Mucosa of rectum (tissue), 2 donors: ENCODE results near the gene PADI2.

ENCODE experiments used
- H3K27ac ChIP-seq, 2 donors: one replicate each; pipeline ENCODE4 v1.7.0; 2013; ENCODE audit warnings: inconsistent platforms in 2 of 2, low read depth in 2 of 2, low read length in 2 of 2
- H3K27me3 ChIP-seq, 2 donors: one replicate each; pipeline ENCODE4 v1.7.0; 2013; ENCODE audit warnings: low read length in 2 of 2; ENCODE audit not compliant: control insufficient read depth in 2 of 2, insufficient read depth in 2 of 2
- H3K36me3 ChIP-seq, 2 donors: one replicate each; pipeline ENCODE4 v1.7.0; 2013; ENCODE audit warnings: low read length in 2 of 2; ENCODE audit not compliant: control insufficient read depth in 2 of 2, insufficient read depth in 2 of 2
- H3K4me1 ChIP-seq, 2 donors: one replicate each; pipeline ENCODE4 v1.7.0; 2013; ENCODE audit warnings: low read length in 2 of 2, mild to moderate bottlenecking in 1 of 2; ENCODE audit not compliant: control insufficient read depth in 2 of 2, insufficient read depth in 2 of 2
- H3K4me3 ChIP-seq, 2 donors: one replicate each; pipeline ENCODE4 v1.7.0; 2013; ENCODE audit warnings: low read length in 2 of 2
- H3K9ac ChIP-seq, 2 donors: one replicate each; pipeline ENCODE4 v1.7.0; 2013; ENCODE audit warnings: low read length in 2 of 2, low read depth in 1 of 2, mild to moderate bottlenecking in 1 of 2
- H3K9me3 ChIP-seq, 2 donors: one replicate each; pipeline ENCODE4 v1.7.0; 2013; ENCODE audit warnings: low read length in 2 of 2; ENCODE audit not compliant: control insufficient read depth in 2 of 2
- donor health status: healthy.
- donor health status: Normal muscosa, but diverticular disease.

Gene PADI2

GRCh38 chr1:17075470-17076255, 43.6 kb downstream of the PADI2 start:
- Histone ChIP-seq H3K36me3 (peaks cover 54 to 64% of the 10 kb centered on the region in 2 donors), H3K9me3 (no peaks in the 10 kb centered on the region), H3K4me3 (no peak overlapping the region), H3K27ac (no peak overlapping the region), H3K4me1 (no peaks in the 10 kb centered on the region), H3K9ac (no peak overlapping the region), H3K27me3 (no peaks in the 10 kb centered on the region)

- H3K4me3 ChIP-seq, result no peak overlapping the region
- H3K4me1 ChIP-seq, result no peaks in the 10 kb centered on the region
- no peak overlapping the region for H3K27ac ChIP-seq
- H3K36me3 ChIP-seq, result peaks cover 57 to 68% of the 10 kb centered on the region in 2 donors
- no peaks in the 10 kb centered on the region for H3K27me3 ChIP-seq
- H3K9ac ChIP-seq, result no peak overlapping the region
- no peaks in the 10 kb centered on the region for H3K9me3 ChIP-seq
Measured at GRCh38 chr1:17071794-17072193, 47.5 kb downstream of the PADI2 start.

GRCh38 chr1:17070163-17070525, 49.1 kb downstream of the PADI2 start:
- Histone ChIP-seq H3K9me3 (no peaks in the 10 kb centered on the region), H3K4me1 (no peaks in the 10 kb centered on the region), H3K27ac (no peak overlapping the region), H3K27me3 (no peaks in the 10 kb centered on the region), H3K36me3 (peaks cover 56 to 60% of the 10 kb centered on the region in 2 donors), H3K9ac (no peak overlapping the region), H3K4me3 (no peak overlapping the region)

- no peak overlapping the region for H3K4me3 ChIP-seq
- no peaks in the 10 kb centered on the region for H3K27me3 ChIP-seq
- no peak overlapping the region for H3K27ac ChIP-seq
- H3K36me3 ChIP-seq, result peaks cover 51 to 55% of the 10 kb centered on the region in 2 donors
- H3K4me1 ChIP-seq, result no peaks in the 10 kb centered on the region
- no peak overlapping the region for H3K9ac ChIP-seq
- peaks cover 0 to 3% of the 10 kb centered on the region in 2 donors for H3K9me3 ChIP-seq
Measured at GRCh38 chr1:17069452-17070162, 49.6 kb downstream of the PADI2 start.

GRCh38 chr1:17068789-17069188, 50.5 kb downstream of the PADI2 start:
- no peak overlapping the region for H3K27ac ChIP-seq

GRCh38 chr1:17067465-17068240, 51.6 kb downstream of the PADI2 start:
- H3K27me3 ChIP-seq, result no peaks in the 10 kb centered on the region
- H3K4me3 ChIP-seq, result no peak overlapping the region
- peaks cover 40 to 42% of the 10 kb centered on the region in 2 donors for H3K36me3 ChIP-seq
- no peak overlapping the region for H3K27ac ChIP-seq
- no peaks in the 10 kb centered on the region for H3K4me1 ChIP-seq
- peaks cover 0 to 3% of the 10 kb centered on the region in 2 donors for H3K9me3 ChIP-seq
- no peak overlapping the region for H3K9ac ChIP-seq

More at GRCh38 chr1:17068789-17069188, 50.5 kb downstream of the PADI2 start:
- H3K4me1 ChIP-seq, result no peaks in the 10 kb centered on the region
- peaks cover 0 to 3% of the 10 kb centered on the region in 2 donors for H3K9me3 ChIP-seq
- peaks cover 45 to 51% of the 10 kb centered on the region in 2 donors for H3K36me3 ChIP-seq
- no peak overlapping the region for H3K4me3 ChIP-seq
- no peaks in the 10 kb centered on the region for H3K27me3 ChIP-seq
- H3K9ac ChIP-seq, result no peak overlapping the region

- Histone ChIP-seq H3K27me3 (no peaks in the 10 kb centered on the region), H3K27ac (no peak overlapping the region), H3K4me3 (no peak overlapping the region), H3K36me3 (peaks cover 34 to 36% of the 10 kb centered on the region in 2 donors), H3K9ac (no peak overlapping the region), H3K4me1 (no peaks in the 10 kb centered on the region), H3K9me3 (peaks cover 0 to 3% of the 10 kb centered on the region in 2 donors)
Measured at GRCh38 chr1:17067069-17067426, 52.2 kb downstream of the PADI2 start.

- Histone ChIP-seq H3K9ac (no peak overlapping the region), H3K27ac (no peak overlapping the region), H3K36me3 (peaks cover 28 to 30% of the 10 kb centered on the region in 2 donors), H3K4me3 (no peak overlapping the region), H3K27me3 (no peaks in the 10 kb centered on the region), H3K9me3 (peaks cover 0 to 3% of the 10 kb centered on the region in 2 donors), H3K4me1 (no peaks in the 10 kb centered on the region)
Measured at GRCh38 chr1:17066361-17067068, 52.7 kb downstream of the PADI2 start.

GRCh38 chr1:17065666-17066065, 53.6 kb downstream of the PADI2 start:
- Histone ChIP-seq H3K4me1 (no peaks in the 10 kb centered on the region), H3K27ac (no peak overlapping the region), H3K36me3 (peaks cover 23 to 27% of the 10 kb centered on the region in 2 donors), H3K27me3 (no peaks in the 10 kb centered on the region), H3K4me3 (no peak overlapping the region), H3K9me3 (peaks cover 0 to 3% of the 10 kb centered on the region in 2 donors), H3K9ac (no peak overlapping the region)
